PFSK-1 (cell line): ENCODE data around the gene CYP4F2.

Experiments
- FOXP2 ChIP-seq: optimal IDR thresholded peaks from 2 replicates; pipeline ENCODE3; 2011; ENCODE audit warnings: borderline replicate concordance, control low read depth, inconsistent platforms; ENCODE audit not compliant: insufficient read depth; ENCODE audit errors: extremely low read length, extremely low read depth
- POLR2AphosphoS5 ChIP-seq: IDR thresholded peaks from 2 replicates; pipeline ENCODE4 v1.6.1; 2012; ENCODE audit warnings: low read depth, mild to moderate bottlenecking, control low read depth, low read length, moderate library complexity
- REST ChIP-seq, 2 experiments: IDR thresholded peaks; 2 replicates each; pipeline versions ENCODE4 v1.6.1 to v1.8.0; 2011 to 2012; ENCODE audit warnings: low read depth in 2 of 2, low read length in 2 of 2, control low read depth in 1 of 2, inconsistent platforms in 1 of 2, mild to moderate bottlenecking in 1 of 2, moderate library complexity in 1 of 2; ENCODE audit not compliant: insufficient read depth in 1 of 2
- SIN3A ChIP-seq: IDR thresholded peaks from 2 replicates; pipeline ENCODE4 v1.6.1; 2012; ENCODE audit warnings: mild to moderate bottlenecking, low read length, moderate library complexity, borderline replicate concordance; ENCODE audit not compliant: insufficient read depth
- TAF1 ChIP-seq: IDR thresholded peaks from 2 replicates; pipeline ENCODE4 v1.6.1; 2012; ENCODE audit warnings: low read length, control low read depth, borderline replicate concordance; ENCODE audit not compliant: insufficient read depth

Gene CYP4F2

GRCh38 chr19:15892012-15892411 is 5.9 kb downstream of the CYP4F2 start:
- TF ChIP-seq POLR2AphosphoS5 (no peak), TAF1 (no peak), FOXP2 (no peak), REST (IDR thresholded peaks at IDR 0.05; ENCODE audit: insufficient read depth in 1 of 2, low read depth in 2 of 2, low read length in 2 of 2) (no peak), SIN3A (no peak)

DNA sequence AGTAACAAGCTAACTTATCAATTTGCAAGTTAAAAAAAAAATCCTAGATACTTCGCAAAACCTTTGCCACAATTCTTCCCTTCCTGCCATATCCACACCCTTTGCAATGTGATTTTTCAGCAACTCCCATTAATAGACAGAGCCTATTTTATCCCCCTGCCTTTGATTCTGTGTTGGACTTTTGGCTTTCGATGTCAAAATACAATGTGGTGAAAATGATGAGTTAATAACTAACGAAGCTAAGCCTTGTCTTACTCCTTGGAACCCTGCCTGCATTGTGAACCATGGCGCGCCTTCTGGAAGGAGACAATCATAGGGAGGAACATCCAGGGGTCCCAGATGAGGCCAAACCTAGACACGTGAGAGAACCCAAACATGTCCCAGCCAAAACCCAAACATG is 6.4 kb downstream of the CYP4F2 start:
- TF ChIP-seq SIN3A (no peak), POLR2AphosphoS5 (no peak), TAF1 (no peak), REST (IDR thresholded peaks at IDR 0.05; ENCODE audit: insufficient read depth in 1 of 2, low read depth in 2 of 2, low read length in 2 of 2) (no peak), FOXP2 (no peak)

DNA sequence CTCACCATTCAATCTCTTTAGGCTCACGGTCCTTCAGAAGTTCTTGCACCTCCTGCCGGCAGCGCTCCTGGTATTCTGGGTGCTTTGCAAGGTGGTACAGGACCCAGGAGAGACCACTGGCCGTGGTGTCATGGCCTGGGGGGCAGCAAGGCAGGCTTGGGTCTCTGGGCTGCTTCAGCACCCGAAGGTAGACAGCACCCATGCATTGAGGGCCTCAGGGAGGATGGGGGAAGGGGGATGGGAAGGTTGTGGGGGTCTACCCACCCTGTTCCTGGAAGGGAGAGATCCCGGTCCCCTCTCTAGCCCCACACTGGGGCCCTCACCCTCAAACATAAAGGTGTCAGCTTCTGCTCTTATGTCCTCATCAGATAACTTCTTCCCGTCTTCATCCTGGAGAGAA is 12.0 kb downstream of the CYP4F2 start:
- TF ChIP-seq FOXP2 (no peak), SIN3A (no peak), TAF1 (no peak), REST (IDR thresholded peaks at IDR 0.05; ENCODE audit: insufficient read depth in 1 of 2, low read depth in 2 of 2, low read length in 2 of 2) (no peak), POLR2AphosphoS5 (no peak)

DNA sequence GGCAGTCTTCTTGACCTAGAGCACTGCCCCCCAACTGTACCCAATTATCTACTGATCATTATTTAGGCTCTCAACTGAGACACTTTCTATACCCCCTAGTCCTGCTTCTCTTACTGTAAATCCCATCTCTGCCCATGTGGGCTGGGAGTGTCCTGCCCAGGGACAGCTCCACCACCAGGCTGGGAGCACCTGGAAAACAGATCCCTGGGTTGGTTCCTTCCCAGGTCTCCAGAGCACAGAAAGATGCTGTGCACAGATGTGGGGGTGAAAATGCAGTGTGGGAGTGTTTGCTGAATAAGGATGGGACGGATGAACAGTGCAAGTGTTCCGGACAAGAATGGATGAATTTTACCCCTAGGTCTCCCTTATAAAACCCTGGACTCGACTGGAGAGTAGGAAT is 12.7 kb downstream of the CYP4F2 start:
- TF ChIP-seq POLR2AphosphoS5 (no peak), SIN3A (no peak), TAF1 (no peak), REST (IDR thresholded peaks at IDR 0.05; ENCODE audit: insufficient read depth in 1 of 2, low read depth in 2 of 2, low read length in 2 of 2) (no peak), FOXP2 (no peak)
